H1 (cell line): ENCODE results near the gene GALNT18. TPM values are rescaled to one million over a fixed set of nuclear protein-coding genes. Genes with fewer than 3 reads are reported as not detected.

Experiments
- CHD7 ChIP-seq: fragments of 300-600 bp; sonication (generic); IDR thresholded peaks from 2 replicates; pipeline ENCODE4 v1.7.1; 2012; ENCODE audit warnings: low read length, moderate library complexity, mild to moderate bottlenecking, inconsistent platforms; ENCODE audit not compliant: insufficient replicate concordance
- EGR1 ChIP-seq: IDR thresholded peaks from 2 replicates; pipeline ENCODE4 v1.6.1; 2011; ENCODE audit warnings: low read depth, low read length, borderline replicate concordance
- SAP30 ChIP-seq: fragments of 300-600 bp; sonication (generic); IDR thresholded peaks from 2 replicates; pipeline ENCODE4 v1.7.1; 2012; ENCODE audit warnings: low read length, moderate library complexity, mild to moderate bottlenecking, inconsistent platforms; ENCODE audit not compliant: insufficient read depth, insufficient replicate concordance
- TAF1 ChIP-seq: IDR thresholded peaks from 2 replicates; pipeline ENCODE4 v1.6.1; 2011; ENCODE audit warnings: mild to moderate bottlenecking, low read depth, low read length
- polyA plus RNA-seq, 7 experiments: library from polyadenylated mRNA; depleted of rRNA in 3 of 7; stranded (reverse) in 5 of 7; unstranded in 2 of 7; fragments of >200 nt in 5 of 7; fragments of 200-250 nt in 2 of 7; gene quantifications; 1 replicate in 5 of 7; 2 replicates in 1 of 7; 4 replicates in 1 of 7; pipeline versions ENCODE4 v1.2.1 to v1.2.3, GENCODE V29; 2011 to 2013; ENCODE audit warnings: missing spikeins in 2 of 7, mixed read lengths in 2 of 7
- total RNA-seq: library from RNA; stranded (reverse); fragmentation: NEBNext Ultra II Directional; extraction: Animal tissue kit (Norgen Biotek cat#: 25700); gene quantifications from 2 replicates; pipeline ENCODE4 v1.2.1, GENCODE V29; 2021

GALNT18 gene
- total and polyA plus RNA-seq, 2 of the 8 experiments (the other 6 are each of a cell fraction or from before 2014, with no cell fraction given): 6.0 to 9.4 TPM

- TF ChIP-seq CHD7 (no peak), EGR1 (no peak), SAP30 (no peak), TAF1 (no peak)
Measured at GRCh38 chr11:11555208-11555607, 66.6 kb downstream of the GALNT18 start (continued).
